Measurements from ENCODE around the gene ERCC6L2. TPM values are rescaled to one million over a fixed set of nuclear protein-coding genes. Genes with fewer than 3 reads are reported as not detected.

The ERCC6L2 gene
- total RNA-seq, 1 experiment from 2014 or later: 43.0 TPM

GRCh38 chr9:95840074-95840473, 35.4 kb upstream of the ERCC6L2 start:
- H3K4me3 Mint-ChIP-seq: no peak overlapping the region
- ChIA-PET CTCF (interaction anchor here (1.2 kb wide), 1 partner anchor 104 kb away, joined by 3 read pairs; no protein-coding TSS in a partner anchor), POLR2A (interaction anchor here (0.7 kb wide), 1 partner anchor 408 kb away, joined by 5 read pairs; no protein-coding TSS in a partner anchor)
- no peaks in the 10 kb centered on the region for H3K4me1 Mint-ChIP-seq
- ATAC-seq: no peak
- H3K36me3 Mint-ChIP-seq: no peaks in the 10 kb centered on the region
- H3K27ac Mint-ChIP-seq: no peak overlapping the region
- TF ChIP-seq ZNF416 (CRISPR knock-in tag; IDR thresholded peaks at IDR 0.05): no peak
- TF ChIP-seq ARID4B (CRISPR knock-in tag; IDR thresholded peaks at IDR 0.05; ENCODE audit: borderline replicate concordance): no peak
- TF ChIP-seq CREB1 (CRISPR knock-in tag; IDR thresholded peaks at IDR 0.05): no peak
- peaks cover 7% of the 10 kb centered on the region; the same call in 1 of the 2 replicates for H3K9me3 Mint-ChIP-seq
- no peak for DNase-seq (ENCODE audit: low spot score)
- H3K27me3 Mint-ChIP-seq (ENCODE audit: low read depth): no peaks in the 10 kb centered on the region; the same call in 1 of the 2 replicates

DNA sequence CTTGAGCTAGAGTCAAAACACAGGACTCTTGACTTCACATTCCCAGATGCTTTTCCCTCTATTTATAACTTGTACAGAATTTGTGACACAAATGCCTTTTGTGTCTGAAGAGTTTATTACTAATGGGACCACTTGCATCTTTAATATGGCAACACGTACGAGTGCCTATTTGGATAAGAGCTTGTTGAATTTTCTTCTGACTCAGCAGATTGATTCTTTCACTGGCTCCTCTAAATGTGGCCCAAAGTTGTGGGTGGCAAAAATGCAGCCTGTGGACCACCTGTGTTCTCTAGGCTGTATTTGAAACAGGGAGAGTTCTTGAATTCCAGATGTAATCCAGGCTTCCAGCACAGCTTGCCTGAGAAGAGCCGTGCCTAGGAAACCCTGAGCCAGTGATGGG, 34.1 kb upstream of the ERCC6L2 start:
- ATAC-seq: no peak
- POLR2A ChIA-PET: no interaction called here
- Mint-ChIP-seq H3K27me3 (ENCODE audit: low read depth) (no peaks in the 10 kb centered on the region; the same call in 1 of the 2 replicates), H3K27ac (no peak overlapping the region), H3K36me3 (no peaks in the 10 kb centered on the region), H3K4me1 (peaks cover 3% of the 10 kb centered on the region), H3K9me3 (peaks cover 7% of the 10 kb centered on the region; the same call in 1 of the 2 replicates), H3K4me3 (no peak overlapping the region)
- CTCF ChIA-PET: no interaction called here
- TF ChIP-seq JUN (CRISPR knock-in tag; IDR thresholded peaks at IDR 0.05): no peak
- no peak for TF ChIP-seq E2F5 (CRISPR knock-in tag; IDR thresholded peaks at IDR 0.05)
- TF ChIP-seq, protein P1, sequence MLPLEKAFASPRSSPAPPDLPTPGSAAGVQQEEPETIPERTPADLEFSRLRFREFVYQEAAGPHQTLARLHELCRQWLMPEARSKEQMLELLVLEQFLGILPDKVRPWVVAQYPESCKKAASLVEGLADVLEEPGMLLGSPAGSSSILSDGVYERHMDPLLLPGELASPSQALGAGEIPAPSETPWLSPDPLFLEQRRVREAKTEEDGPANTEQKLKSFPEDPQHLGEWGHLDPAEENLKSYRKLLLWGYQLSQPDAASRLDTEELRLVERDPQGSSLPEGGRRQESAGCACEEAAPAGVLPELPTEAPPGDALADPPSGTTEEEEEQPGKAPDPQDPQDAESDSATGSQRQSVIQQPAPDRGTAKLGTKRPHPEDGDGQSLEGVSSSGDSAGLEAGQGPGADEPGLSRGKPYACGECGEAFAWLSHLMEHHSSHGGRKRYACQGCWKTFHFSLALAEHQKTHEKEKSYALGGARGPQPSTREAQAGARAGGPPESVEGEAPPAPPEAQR (CRISPR knock-in tag; IDR thresholded peaks at IDR 0.05): no peak
- TF ChIP-seq GTF2I (CRISPR knock-in tag; conservative IDR thresholded peaks at IDR 0.05): no peak
- no peak for DNase-seq (ENCODE audit: low spot score)

- Mint-ChIP-seq H3K4me3 (no peak overlapping the region), H3K27ac (no peak overlapping the region), H3K27me3 (ENCODE audit: low read depth) (no peaks in the 10 kb centered on the region; the same call in 1 of the 2 replicates), H3K36me3 (peaks cover 4% of the 10 kb centered on the region), H3K4me1 (peaks cover 19% of the 10 kb centered on the region), H3K9me3 (peaks cover 16% of the 10 kb centered on the region)
- no peak for ATAC-seq
- DNase-seq (ENCODE audit: low spot score): no peak
- POLR2A ChIA-PET: no interaction called here
- CTCF ChIA-PET: no interaction called here
- TF ChIP-seq ZNF532 (CRISPR knock-in tag; IDR thresholded peaks at IDR 0.05; ENCODE audit: borderline replicate concordance): no peak
These were observed 29.7 kb upstream of the ERCC6L2 start for GRCh38 chr9:95845751-95846150.

All from WTC11 (cell line).